DOHH2 (cell line): Measurements from ENCODE around the gene SLFN14.

Experiments used
- EZH2phosphoT487 ChIP-seq: fragments of 200-600 bp; sonication (generic); IDR thresholded peaks from 2 replicates; pipeline ENCODE4 v1.6.1; 2017; ENCODE audit warnings: borderline replicate concordance, mild to moderate bottlenecking, antibody characterized with exemption, low read length, moderate library complexity, mixed read lengths
- TF ChIP-seq, protein P1 (sequence below): fragments of 200-600 bp; sonication (generic); IDR thresholded peaks from one replicate; pipeline ENCODE4 v1.5.1; 2014; ENCODE audit warnings: antibody characterized with exemption, mild to moderate bottlenecking, low read depth, low read length; ENCODE audit not compliant: poor library complexity, severe bottlenecking

DNA sequence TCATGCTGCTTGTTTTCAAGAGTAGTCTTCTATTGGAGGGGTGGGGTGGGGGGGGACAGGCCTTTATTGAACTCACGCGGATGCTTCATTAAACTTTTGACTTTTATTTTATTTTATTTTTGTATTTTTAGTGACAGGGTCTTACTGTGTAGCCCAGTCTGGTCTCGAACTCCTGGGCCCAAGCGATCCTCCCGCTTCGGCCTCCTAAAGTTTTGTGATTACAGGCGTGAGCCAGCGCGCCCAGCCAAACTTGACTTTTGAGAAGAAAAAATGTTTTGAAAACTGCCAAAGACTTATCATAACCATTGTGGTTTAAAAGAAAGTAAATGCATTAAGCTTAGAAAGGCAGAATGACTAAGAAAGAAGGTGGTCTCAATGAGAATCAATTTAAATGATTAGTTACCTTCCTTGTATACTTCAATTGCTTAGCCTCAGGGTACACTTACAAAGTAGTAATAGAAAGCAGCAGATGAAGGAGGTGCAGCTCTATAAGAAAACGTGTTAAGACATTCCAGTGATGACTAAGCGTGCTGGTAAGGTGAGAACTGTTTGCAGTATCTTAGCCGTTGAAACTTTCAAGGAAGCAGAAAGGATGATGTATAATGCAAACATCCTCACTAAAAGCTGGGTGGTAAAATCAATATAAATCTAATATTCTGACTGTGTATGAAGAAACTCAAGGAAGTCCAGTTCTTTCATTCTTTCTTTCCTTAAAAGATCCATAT lies 27.7 kb upstream of the SLFN14 start:
- TF ChIP-seq, protein P1, sequence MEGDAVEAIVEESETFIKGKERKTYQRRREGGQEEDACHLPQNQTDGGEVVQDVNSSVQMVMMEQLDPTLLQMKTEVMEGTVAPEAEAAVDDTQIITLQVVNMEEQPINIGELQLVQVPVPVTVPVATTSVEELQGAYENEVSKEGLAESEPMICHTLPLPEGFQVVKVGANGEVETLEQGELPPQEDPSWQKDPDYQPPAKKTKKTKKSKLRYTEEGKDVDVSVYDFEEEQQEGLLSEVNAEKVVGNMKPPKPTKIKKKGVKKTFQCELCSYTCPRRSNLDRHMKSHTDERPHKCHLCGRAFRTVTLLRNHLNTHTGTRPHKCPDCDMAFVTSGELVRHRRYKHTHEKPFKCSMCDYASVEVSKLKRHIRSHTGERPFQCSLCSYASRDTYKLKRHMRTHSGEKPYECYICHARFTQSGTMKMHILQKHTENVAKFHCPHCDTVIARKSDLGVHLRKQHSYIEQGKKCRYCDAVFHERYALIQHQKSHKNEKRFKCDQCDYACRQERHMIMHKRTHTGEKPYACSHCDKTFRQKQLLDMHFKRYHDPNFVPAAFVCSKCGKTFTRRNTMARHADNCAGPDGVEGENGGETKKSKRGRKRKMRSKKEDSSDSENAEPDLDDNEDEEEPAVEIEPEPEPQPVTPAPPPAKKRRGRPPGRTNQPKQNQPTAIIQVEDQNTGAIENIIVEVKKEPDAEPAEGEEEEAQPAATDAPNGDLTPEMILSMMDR: no peak
- no peak for TF ChIP-seq EZH2phosphoT487
